Measurements from ENCODE around the gene PPP1R7.
"Not testable (repeated sequence)": the region's sequence is repeated elsewhere in the genome, so short reads cannot be mapped to it uniquely, and the experiment has no call there.

Gene PPP1R7

DNA sequence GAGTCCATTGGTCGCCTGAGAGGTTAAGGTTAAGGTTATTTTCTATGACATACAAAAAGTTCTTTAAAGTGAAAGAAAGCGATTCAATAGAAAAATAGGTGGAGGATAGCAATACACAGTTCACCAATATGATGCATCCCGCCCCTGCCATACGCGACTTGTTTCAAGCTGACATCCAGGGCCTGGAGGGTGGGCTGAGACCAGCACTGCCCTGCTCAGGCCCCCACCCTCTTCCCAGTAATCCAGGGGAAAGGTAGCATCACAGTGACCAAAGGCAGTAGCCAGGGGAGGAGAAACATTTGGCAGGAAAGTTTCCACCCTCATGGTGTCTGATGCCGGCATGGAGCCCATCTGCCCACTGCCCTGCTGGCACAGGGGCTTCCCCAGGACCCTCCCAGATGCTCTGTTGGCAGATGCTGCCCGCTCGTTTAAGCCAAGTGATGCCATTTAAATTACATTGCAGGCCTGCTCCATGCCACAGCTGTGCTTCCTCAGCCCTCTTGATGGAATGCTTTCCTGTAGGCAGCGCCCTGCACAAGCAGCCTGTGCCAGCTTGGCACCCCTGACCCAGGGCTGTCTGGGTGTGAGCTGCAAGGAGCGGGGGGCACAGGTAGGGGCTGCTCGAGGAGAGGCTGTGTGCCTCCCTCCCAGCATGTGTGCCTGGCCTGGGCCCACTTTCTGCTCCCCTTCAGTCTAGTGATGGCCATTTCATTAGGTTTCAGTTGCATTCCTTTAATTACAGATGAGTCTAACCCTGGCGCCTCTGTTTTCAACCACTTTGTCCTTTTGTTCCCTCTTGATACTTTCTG lies 27.5 kb downstream of the PPP1R7 start:
- DNase-seq, result peak; percentile 68

DNA sequence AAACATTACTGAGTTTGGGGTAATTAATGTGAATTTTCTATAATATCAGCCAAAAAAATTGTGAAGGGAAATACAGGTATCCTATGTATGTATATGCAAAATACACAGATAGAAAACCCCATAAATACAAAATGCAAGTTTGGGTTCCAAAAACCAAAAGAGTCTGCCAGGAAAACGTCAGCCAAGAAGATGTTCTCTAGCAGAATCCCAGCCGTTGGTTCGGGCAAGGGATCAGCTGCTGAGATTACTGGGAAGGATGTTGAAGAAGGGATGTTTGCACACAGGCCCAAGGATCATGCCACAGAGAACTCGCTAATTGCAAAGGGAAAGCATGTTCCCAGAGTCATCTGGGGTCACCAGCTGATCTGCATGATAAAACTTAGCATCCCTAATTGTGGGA lies 28.7 kb downstream of the PPP1R7 start:
- no peak for DNase-seq

DNA sequence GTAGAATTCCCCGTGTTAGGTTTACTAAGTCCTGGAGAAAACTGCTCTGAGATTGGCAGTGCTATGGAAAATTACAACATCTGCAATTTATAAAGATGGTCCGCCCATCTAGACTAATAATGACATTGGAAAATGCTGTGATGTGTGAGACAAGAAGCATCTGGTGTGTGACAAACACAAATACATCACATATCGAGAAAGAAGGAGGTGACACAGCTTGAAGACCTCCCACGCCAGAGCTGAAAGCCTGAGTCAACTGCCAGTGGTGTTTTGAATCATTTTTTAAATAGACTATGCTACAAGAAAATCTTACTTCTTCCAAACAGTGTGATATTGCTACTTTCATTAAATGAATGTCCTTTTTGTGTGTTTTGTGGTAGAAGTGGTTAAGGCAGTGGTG lies 29.6 kb downstream of the PPP1R7 start:
- no peak for DNase-seq

DNA sequence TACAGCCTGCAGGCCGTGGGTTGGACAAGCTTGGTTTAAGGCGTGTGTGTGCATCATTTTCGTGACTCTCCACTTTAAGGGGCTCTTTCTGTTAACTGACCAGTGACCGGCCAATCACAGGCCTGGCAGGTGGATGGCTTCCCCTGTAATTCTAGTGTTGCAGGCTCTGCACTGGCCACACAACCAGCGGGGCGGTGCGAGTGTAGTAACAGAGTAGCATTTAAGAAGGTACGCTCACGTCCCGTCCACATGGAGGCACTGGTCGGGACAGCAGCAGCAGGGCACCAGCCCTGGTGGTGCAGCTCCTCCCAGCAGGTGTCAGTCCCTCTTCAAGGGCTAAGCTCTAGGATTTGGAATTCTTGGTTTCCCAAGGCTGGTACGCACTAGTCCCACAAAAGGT lies 30.2 kb downstream of the PPP1R7 start:
- no peak for DNase-seq

DNA sequence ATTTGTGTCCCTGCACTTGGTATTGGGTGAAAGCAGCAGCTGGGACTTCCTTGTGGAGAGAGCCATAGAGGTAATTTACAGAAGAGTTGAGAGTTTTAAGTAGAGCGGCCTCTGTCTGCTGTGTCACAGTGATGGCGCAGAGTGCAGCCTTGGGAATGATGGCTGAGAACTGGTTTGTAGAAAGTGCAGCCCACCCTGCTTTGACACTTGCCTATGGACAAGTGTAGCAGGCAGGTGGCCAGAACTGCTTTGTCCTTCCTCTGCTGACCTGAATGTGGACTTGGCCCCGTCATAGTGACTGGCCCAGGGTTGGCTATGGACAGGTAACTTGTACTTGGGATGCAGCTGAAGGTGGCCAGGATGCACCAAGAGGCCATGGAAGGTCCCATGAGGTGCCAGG lies 31.9 kb downstream of the PPP1R7 start:
- DNase-seq, result no peak

DNA sequence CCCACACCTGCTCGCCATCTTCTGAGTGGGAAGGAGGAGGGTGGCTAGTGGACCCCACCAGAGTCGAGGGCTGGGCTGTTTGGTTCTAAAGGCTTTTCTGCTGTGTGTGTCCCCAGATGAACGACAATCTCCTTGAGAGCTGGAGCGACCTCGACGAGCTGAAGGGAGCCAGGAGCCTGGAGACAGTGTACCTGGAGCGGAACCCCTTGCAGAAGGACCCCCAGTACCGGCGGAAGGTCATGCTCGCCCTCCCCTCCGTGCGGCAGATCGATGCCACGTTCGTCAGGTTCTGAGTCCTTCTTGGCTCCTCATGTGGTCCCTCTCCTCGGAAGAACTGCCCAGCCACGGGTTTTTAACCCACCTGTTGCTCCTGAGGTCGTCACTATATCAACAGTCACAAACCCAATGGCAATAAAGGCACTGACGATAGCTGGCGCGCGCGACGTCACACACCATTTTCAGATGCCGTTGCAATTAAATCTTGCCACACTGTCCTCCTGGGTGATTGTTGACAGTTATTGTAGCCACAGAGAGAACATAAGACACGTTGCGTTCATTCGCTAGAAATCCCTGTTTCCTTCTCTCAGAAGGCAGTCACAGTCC lies 32.4 kb downstream of the PPP1R7 start:
- DNase-seq, result no peak

DNA sequence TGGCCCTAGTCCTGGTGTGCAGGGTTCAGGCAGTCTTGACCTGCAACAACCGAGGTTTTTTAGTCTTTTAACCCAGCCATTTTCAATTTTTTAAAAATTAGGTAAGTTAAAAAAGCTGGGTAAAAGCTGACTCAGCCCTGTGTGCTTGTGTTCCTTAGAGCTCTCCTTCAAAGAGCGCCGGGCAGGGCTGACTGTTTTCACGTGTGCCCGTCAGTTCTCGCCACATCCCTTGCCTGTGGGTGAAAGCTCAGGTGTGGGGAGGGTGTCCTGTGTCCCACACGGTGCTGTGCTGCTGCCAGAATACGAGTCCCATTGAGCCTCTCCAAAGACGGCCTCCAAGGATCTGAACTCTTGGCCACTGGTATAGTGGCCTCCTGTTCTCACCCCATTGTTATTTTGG lies 33.0 kb downstream of the PPP1R7 start:
- DNase-seq, result no peak

DNA sequence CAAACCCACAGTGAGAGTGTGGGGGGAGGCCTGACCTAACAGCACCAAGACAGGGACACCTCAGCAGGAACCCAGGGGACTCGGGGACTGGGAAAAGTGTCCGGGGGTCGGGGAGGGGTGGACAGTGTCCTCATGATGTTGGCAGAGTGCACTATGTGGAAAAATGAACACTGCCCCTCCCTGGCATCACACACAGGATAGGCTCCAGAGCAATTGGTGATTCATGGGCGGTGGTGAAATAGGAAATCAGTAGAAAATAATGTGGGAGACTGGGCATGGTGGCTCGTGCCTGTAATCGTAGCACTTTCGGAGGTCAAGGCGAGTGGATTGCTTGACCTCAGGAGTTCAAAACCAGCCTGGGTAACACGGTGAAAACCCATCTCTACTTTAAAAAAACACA lies 34.6 kb downstream of the PPP1R7 start:
- DNase-seq, result no peak

DNA sequence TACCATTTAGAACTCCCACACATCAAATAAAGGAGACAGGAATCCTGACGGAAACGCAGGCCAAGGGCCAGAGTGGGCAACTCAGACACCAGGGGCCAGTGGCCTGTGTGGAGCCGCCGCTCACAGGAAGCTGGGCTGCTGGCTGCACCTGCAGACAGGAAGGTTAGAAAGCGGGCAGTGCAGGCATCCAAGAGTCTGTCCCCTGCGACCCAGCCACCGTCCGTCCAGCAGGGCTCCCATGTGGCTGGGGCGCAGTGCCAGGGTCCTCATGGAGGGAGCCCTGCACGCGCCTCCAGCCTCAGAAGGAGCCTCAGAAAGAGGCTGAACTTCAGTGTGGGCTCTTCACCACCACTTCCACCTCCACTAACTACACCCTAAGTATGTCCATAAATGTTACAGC lies 35.7 kb downstream of the PPP1R7 start:
- DNase-seq, result no peak

DNA sequence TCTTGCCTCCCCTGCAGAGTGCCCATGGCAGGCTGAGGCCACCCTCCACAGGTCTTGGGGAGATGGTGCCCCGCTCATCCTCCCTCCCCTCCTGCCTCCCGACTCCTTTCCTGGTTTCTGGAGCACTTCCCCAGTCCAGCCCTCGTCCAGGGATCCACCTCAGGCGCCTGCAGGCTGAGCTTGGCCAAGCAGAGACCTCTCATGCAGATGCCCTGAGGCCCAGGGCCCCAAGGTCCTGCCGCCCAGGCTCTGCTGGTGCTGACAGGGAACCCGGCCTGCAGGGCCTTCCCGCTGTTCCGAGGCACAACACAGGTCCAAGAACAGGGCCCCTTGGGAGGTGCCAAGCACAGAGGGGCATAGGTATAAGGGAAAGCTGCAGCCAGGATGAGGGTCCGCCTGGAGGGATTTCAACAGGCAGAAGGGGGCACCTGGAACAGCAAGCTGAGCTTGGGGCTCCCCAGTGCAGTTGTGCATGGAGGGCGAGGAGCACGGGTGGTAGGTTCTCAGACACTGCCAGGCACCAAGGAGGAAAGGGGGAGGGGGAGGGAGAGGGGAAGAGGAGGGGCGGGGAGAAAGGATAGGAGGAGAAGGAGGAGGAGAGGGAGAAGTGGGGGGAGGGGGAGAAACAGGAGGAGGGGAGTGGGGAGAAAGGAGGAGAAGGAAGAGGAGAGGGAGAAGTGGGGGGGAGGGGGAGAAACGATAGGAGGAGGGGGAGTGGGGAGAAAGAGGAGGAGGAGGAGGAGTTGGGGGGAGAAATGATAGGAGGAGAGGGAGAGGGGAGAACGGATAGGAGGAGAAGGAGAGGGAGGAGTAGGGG lies 37.0 kb downstream of the PPP1R7 start:
- no peak for DNase-seq

DNA sequence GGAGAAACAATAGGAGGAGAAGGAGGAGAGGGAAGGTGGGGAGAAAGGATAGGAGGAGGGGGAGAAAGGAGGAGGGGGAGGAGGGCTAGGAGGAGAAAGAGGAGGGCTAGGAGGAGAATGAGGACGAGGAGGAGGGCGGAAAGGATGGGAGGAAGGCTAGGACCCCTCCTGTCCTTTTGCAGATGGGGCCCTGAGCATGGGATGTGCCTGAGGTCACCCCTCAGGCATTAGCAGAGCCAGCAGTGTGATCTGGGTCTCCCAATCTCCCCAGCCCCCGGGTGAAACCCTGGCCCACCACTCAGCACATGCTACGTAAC lies 37.6 kb downstream of the PPP1R7 start:
- DNase-seq, result no peak

DNA sequence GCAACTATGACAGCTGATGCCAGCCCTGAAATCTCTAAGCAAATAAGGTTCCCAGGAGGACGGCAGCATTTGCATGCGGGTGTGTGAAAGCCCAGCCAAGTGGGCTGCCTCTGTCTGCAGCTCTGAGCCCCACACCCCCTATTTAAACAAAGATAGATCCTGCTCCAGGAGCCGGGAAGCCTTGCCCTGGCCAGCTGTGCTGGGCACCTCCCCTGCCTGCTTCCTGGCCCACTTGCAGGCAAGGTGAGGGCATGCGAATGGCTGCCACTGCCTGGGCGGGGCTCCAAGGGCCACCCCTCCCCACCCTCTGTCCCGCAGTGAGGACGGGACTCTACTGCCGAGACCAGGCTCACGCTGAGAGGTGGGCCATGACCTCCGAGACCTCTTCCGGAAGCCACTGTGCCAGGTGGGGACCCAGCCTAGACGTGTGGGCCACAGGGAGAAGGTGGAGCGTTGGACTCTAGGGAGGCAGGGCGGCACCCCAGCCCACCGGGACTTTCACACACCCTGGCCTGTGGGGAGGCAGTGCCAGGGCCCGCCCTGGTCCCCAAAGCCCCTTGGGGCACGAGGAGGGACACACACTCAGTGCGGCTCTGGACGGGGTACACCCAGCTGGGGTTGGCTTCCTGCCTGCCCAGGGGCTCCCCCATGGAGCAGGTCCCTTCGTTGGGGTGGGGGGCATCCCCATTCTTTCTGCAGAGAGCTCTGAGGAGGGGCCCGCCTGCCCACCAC lies 38.3 kb downstream of the PPP1R7 start, which contains the start of gene ANO7:
Gene ANO7 (plus strand): TSS at position 317 of the 732 bp plus-strand sequence. CDS start 1,387 bp downstream, outside the sequence.
- DNase-seq, result no peak

DNA sequence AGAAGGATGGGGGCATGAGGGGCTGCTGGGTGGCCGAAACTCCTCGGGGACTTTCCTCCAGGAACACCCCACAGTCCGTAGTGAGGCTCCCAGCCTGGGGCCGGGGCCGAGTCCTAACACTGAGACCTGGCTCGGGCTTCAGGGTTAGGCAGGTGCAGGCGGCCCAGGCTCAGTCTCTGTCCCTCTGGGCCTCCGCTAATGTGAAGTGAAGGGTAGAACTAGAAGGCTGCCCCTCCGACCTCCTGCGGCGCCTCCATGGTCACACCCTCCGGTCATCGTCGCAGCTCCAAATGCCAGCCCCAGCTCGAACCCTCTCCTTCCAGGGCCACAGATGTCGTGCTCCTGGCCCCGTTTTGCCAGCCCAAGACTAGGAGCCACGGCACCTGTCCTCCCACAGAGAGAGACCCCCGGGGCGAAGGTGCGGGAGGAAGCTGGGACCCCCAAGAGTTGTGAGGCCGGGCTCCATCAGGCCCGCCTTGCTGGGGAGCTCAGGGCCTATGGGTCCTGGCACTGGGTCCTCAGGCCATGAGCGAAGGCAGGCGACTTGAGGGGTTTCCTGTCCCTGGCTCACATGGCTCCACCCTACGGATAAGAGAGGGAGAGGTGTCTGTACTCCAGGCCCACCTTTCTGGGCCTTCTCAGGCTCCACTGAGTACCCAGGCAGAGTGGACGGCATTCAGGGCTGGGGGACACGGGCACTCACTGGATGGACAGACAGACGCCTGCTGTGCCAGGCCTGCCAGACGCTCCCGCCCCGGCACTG lies 39.0 kb downstream of the PPP1R7 start:
- DNase-seq, result no peak

DNA sequence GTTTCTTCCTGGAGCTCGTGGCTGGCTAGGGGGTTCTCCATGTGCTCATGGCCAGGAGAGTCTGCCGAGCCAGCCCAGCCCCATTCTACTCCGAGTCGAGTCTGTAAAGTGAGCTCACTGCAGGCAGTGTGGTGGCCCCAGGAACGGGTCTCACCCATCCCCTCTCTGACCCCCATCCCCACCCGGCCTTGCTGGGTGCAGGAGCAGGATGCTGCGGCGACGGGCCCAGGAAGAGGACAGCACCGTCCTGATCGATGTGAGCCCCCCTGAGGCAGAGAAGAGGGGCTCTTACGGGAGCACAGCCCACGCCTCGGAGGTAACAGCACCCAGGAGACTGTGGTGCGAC lies 39.6 kb downstream of the PPP1R7 start:
- DNase-seq, result no peak

DNA sequence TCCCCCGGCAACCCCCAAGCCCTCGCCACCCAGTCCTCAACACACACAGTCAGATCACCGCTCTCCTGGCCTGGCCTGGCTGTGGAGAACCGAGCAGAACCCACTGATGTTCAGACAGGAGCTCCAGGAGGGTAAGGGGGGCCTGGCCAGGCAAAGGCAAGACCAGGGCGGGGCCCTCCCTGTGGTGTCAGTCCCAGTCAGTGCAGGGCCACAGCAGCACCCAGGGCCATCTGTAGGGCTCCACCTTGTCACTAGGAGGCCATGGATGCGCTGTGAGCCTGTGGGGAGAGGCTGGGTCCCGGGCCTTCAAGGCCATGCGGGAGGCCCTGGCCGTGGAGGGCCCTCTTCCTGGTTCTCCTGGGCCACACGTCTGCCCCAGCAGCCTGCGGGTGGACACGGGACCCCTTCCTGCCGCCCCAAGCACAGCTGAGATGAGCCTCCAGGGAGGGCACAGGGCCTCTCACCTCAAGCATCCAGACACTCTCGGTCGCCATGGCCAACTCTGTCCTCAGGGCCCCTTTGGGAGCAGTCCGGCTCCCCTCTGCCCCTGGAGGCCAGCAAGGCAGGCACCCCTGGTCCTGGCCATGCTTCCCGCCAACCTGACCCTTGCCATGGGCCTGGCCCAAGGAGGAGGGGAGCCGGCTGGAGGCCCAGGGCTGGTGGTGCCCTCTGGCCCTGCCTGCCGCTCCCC lies 40.2 kb downstream of the PPP1R7 start:
- no peak for DNase-seq

DNA sequence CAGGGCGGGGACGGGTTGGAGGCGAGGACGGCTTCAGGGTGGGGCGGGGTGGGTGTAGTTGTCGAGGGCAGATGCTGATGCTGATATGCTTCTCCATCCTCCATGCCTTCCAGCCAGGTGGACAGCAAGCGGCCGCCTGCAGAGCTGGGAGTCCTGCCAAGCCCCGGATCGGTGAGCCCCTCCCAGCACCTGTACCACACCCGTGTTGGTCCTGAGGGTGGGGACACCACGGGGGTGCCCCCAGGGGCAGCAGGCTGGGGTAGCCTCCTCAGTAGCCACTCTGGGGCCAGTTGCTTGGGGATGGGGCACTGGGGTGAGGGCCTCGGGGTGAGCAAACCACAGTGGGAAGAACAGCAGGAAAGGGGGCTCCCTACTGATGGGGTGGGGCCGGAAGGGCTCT lies 40.8 kb downstream of the PPP1R7 start:
- DNase-seq, result no peak

DNA sequence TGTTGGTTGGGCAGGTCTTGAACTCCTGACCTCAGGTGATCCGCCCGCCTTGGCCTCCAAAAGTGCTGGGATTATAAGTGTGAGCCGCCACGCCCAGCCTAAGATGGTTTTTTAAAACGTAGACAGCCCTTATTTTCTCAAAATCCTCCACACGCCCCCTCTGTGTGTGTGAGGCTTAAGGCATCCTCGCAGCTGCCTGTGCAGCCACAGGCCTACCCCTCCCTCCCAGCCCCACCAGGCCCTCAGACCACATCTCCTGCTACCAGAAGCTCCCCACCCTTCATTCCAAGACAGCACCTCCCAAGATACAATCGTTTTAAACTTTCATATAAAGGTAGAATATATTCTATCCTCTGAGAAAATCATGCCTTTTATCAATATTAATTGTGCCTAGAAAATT lies 43.0 kb downstream of the PPP1R7 start:
- no peak for DNase-seq

DNA sequence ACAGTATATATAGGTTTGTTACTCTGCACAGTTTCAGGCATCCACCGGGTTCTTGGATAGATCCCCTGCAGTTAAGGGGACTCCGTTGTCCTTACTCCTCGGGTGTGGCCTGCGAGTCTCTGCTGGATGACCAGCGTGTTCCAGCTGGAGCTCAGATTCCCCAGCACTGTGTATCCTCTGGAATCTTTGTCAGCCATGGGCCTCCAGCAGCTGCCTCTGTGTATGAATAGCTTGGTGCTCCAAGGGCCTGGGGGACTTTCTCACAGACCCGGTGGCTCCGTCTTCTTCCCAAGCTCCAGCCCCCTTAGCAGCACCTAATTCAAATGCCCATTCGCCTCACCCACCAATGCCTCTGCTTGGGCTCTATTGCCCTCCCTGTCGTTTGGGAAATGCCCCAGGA lies 44.5 kb downstream of the PPP1R7 start:
- DNase-seq, result no peak

DNA sequence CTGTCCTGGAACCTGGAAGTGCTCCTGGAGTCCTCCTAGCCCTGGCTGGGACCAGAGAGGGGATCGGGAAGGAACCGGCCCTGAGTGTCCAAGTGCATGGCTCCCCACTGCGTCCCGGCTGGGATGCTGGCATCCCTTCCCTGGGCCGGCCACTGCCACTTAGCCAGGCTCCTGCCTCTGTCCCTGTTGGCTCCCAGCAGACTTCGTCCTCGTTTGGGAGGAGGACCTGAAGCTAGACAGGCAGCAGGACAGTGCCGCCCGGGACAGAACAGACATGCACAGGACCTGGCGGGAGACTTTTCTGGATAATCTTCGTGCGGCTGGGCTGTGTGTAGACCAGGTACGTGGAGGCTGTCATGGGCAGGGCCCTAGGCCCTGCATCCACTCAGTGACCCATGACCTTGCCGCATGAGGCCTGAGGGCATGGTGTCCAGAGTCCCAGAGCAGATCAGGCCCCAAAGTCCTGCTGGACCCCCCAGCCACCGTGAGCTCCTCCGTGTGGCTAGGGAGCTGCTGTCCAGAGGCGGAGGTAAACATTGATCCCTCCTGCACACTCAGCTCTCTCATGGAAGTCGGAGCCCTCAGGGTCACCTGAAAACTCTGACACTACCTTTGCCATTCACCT lies 45.4 kb downstream of the PPP1R7 start:
- no peak for DNase-seq

DNA sequence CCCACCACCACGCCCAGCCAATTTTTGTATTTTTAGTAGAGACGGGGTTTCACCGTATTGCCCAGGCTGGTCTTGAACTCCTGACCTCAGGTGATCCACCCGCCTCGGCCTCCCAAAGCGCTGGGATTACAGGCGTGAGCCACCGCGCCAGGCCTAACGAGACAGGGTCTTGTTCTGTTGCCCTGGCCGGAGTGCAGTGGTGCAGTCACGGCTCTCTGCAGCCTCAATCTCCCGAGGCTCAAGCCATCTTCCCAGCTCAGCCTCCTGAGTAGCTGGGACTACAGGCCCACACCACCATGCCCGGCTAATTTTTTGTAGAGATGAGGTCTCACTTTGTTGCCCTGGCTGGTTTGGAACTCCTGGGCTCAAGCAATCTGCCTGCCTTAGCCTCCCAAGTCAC lies 47.0 kb downstream of the PPP1R7 start:
- not testable (repeated sequence) for DNase-seq

DNA sequence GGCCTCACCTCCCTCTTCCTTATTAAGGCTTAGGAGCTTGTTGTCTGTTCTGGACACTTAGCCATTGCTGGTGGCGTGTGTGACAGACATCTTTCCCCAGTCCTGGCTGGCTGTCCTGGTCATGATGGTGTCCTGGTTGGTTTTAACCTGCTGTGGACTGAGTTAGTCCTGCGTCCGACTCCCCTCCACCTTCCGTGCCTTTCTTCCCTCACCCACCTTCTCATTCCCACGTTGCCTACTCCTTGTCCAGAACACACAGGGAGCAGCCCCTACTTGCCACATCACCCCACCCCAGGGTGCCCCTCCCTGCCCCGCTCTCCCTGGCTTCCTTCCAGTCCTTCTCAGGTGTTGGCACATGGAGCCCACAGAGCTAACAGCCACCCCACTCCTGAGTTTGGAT lies 47.7 kb downstream of the PPP1R7 start:
- DNase-seq, result no peak
